Measurements from ENCODE around the gene ARMS2.

DNA sequence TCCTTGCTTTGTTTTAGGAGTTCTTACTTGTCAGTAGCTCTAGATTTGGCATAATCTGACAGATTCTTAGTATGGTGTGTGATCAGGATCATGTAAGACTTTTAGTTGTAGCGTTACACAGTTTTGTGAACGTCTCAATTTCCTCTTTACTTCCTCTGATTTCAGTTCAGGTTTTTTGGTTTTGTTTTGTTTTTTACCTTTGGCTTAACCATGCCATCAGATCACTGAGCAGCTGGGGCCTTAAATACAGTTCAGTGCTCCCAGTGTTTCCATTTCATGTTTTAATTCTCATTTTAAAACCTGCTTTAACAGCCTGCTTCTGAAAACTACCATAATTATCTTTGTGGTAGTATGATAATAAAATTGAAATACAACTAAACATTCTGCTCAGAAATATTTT is 27.2 kb upstream of the ARMS2 start:
- TF ChIP-seq, protein P1, sequence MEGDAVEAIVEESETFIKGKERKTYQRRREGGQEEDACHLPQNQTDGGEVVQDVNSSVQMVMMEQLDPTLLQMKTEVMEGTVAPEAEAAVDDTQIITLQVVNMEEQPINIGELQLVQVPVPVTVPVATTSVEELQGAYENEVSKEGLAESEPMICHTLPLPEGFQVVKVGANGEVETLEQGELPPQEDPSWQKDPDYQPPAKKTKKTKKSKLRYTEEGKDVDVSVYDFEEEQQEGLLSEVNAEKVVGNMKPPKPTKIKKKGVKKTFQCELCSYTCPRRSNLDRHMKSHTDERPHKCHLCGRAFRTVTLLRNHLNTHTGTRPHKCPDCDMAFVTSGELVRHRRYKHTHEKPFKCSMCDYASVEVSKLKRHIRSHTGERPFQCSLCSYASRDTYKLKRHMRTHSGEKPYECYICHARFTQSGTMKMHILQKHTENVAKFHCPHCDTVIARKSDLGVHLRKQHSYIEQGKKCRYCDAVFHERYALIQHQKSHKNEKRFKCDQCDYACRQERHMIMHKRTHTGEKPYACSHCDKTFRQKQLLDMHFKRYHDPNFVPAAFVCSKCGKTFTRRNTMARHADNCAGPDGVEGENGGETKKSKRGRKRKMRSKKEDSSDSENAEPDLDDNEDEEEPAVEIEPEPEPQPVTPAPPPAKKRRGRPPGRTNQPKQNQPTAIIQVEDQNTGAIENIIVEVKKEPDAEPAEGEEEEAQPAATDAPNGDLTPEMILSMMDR (conservative IDR thresholded peaks at IDR 0.05; ENCODE audit: low read length): no peak
- no peak for TF ChIP-seq EZH2phosphoT487 (IDR thresholded peaks at IDR 0.05; ENCODE audit: borderline replicate concordance, low read depth, low read length)
